ENCODE results near the gene FOXA3.
A peak's percentile ranks its signal among the peaks of the same experiment; 100 is the strongest.

Gene FOXA3

GRCh38 chr19:45852983-45853382 lies 11.1 kb upstream of the FOXA3 start:
- H3K9ac ChIP-seq (ENCODE audit: low read length), result no peak overlapping the region
- TF ChIP-seq EZH2phosphoT487 (conservative IDR thresholded peaks at IDR 0.05; ENCODE audit: low read length), result no peak
- TF ChIP-seq, protein P1, sequence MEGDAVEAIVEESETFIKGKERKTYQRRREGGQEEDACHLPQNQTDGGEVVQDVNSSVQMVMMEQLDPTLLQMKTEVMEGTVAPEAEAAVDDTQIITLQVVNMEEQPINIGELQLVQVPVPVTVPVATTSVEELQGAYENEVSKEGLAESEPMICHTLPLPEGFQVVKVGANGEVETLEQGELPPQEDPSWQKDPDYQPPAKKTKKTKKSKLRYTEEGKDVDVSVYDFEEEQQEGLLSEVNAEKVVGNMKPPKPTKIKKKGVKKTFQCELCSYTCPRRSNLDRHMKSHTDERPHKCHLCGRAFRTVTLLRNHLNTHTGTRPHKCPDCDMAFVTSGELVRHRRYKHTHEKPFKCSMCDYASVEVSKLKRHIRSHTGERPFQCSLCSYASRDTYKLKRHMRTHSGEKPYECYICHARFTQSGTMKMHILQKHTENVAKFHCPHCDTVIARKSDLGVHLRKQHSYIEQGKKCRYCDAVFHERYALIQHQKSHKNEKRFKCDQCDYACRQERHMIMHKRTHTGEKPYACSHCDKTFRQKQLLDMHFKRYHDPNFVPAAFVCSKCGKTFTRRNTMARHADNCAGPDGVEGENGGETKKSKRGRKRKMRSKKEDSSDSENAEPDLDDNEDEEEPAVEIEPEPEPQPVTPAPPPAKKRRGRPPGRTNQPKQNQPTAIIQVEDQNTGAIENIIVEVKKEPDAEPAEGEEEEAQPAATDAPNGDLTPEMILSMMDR (IDR thresholded peaks at IDR 0.05; ENCODE audit: insufficient read depth, low read length, poor library complexity, severe bottlenecking), result no peak
- peaks cover 22% of the 10 kb centered on the region for H3K79me2 ChIP-seq (ENCODE audit: insufficient read depth, low read length)
- 0 out of 2 replicates have a peak, but pooled peaks cover 3% of the 10 kb centered on the region for H3F3A ChIP-seq (ENCODE audit: insufficient read depth)
- H3K36me3 ChIP-seq (ENCODE audit: low read length), result peaks cover 5% of the 10 kb centered on the region; the same call in 1 of the 2 replicates
- no peak overlapping the region for H3K4me3 ChIP-seq (ENCODE audit: insufficient read depth, low read length, poor library complexity, severe bottlenecking)
- no peak overlapping the region for H3K4me2 ChIP-seq (ENCODE audit: low read depth, low read length, poor library complexity, severe bottlenecking)
- H3K9me3 ChIP-seq (ENCODE audit: insufficient read depth, low read length), result no peaks in the 10 kb centered on the region
- H3K9me2 ChIP-seq (replicated peaks; ENCODE audit: insufficient read depth, low read length), result no peaks in the 10 kb centered on the region
- no peaks in the 10 kb centered on the region for H3K27me3 ChIP-seq (ENCODE audit: low read length)
- H3K27ac ChIP-seq (ENCODE audit: low read depth, low read length), result no peak overlapping the region
- H2AFZ ChIP-seq (ENCODE audit: low read depth, low read length, severe bottlenecking), result no peak overlapping the region
- no peaks in the 10 kb centered on the region for H4K20me1 ChIP-seq (ENCODE audit: low read depth, low read length)

GRCh38 chr19:45854167-45854778 lies 9.9 kb upstream of the FOXA3 start:
- Histone ChIP-seq H3K9me2 (replicated peaks; ENCODE audit: insufficient read depth, low read length) (no peaks in the 10 kb centered on the region), H3K27ac (ENCODE audit: low read depth, low read length) (no peak overlapping the region), H3F3A (ENCODE audit: insufficient read depth) (0 out of 2 replicates have a peak, but pooled peaks cover 3% of the 10 kb centered on the region), H3K79me2 (ENCODE audit: insufficient read depth, low read length) (peaks cover 33% of the 10 kb centered on the region), H3K36me3 (ENCODE audit: low read length) (peaks cover 3% of the 10 kb centered on the region; the same call in 1 of the 2 replicates), H2AFZ (ENCODE audit: low read depth, low read length, severe bottlenecking) (no peak overlapping the region), H3K4me3 (ENCODE audit: insufficient read depth, low read length, poor library complexity, severe bottlenecking) (no peak overlapping the region), H3K4me2 (ENCODE audit: low read depth, low read length, poor library complexity, severe bottlenecking) (no peak overlapping the region), H3K27me3 (ENCODE audit: low read length) (no peaks in the 10 kb centered on the region), H4K20me1 (ENCODE audit: low read depth, low read length) (no peaks in the 10 kb centered on the region), H3K9ac (ENCODE audit: low read length) (no peak overlapping the region), H3K9me3 (ENCODE audit: insufficient read depth, low read length) (no peaks in the 10 kb centered on the region)
- no peak for TF ChIP-seq EZH2phosphoT487 (conservative IDR thresholded peaks at IDR 0.05; ENCODE audit: low read length)
- TF ChIP-seq, protein P1 (IDR thresholded peaks at IDR 0.05; ENCODE audit: insufficient read depth, low read length, poor library complexity, severe bottlenecking), result no peak

DNA sequence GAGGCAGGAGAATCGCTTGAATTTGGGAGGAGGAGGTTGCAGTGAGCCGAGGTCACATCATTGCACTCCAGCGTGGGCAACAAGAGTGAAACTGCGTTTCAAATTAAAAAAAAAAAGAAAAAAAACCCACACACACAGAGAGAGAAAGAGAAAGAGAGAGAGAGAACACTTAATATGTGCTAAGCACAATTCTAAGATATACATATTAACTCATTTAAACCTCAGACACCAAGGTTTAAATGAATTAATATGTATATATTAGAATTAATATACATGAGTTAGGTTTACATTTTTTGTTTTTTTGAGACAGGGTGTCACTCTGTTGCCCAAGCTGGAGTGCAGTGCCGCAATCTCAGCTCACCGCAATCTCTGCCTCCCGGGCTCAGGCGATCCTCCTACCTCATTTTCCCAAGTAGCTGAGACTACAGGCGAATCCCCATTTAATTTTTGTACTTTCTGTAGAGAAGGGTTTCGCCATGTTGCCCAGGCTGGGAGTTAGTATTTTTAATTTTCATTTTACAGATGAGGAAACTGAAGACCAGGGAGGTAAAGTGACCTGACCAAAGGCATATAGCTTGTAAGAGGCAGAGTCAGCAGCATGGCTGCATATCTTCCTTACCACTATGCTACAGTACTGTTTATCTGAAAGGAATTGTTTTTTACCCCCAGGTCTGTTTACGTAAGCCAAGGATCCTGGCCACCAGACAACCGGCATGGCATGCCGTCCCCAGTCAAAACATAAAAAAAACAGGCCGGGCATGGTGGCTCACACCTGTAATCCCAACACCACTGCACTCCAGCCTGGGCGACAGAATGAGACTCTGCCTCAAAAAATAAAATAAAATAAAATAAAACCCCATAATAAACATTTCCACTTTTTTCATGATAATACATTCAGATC lies 3.5 kb upstream of the FOXA3 start:
- Histone ChIP-seq H3F3A (ENCODE audit: insufficient read depth) (peaks cover 18% of the 10 kb centered on the region), H3K79me2 (ENCODE audit: insufficient read depth, low read length) (peaks cover 59% of the 10 kb centered on the region), H3K27ac (ENCODE audit: low read depth, low read length) (peak overlapping the region; percentile 69; the same call in 1 of the 2 replicates), H4K20me1 (ENCODE audit: low read depth, low read length) (no peaks in the 10 kb centered on the region), H3K36me3 (ENCODE audit: low read length) (peaks cover 3% of the 10 kb centered on the region; the same call in 1 of the 2 replicates), H3K9ac (ENCODE audit: low read length) (no peak overlapping the region), H3K9me2 (replicated peaks; ENCODE audit: insufficient read depth, low read length) (no peaks in the 10 kb centered on the region), H2AFZ (ENCODE audit: low read depth, low read length, severe bottlenecking) (no peak overlapping the region), H3K4me3 (ENCODE audit: insufficient read depth, low read length, poor library complexity, severe bottlenecking) (peak overlapping the region; percentile 10), H3K4me2 (ENCODE audit: low read depth, low read length, poor library complexity, severe bottlenecking) (peak overlapping the region; percentile 74), H3K27me3 (ENCODE audit: low read length) (no peaks in the 10 kb centered on the region), H3K9me3 (ENCODE audit: insufficient read depth, low read length) (no peaks in the 10 kb centered on the region)
- no peak for TF ChIP-seq EZH2phosphoT487 (conservative IDR thresholded peaks at IDR 0.05; ENCODE audit: low read length)
- TF ChIP-seq, protein P1 (IDR thresholded peaks at IDR 0.05; ENCODE audit: insufficient read depth, low read length, poor library complexity, severe bottlenecking), result no peak
